A549 (cell line): ENCODE data around the gene TMEM183A.

ENCODE experiments used
- EP300 ChIP-seq, 2 experiments: fragments of >200 bp; sonication (Bioruptor Twin); formaldehyde crosslinking; IDR thresholded peaks; 2 replicates in 1 of 2; 3 replicates in 1 of 2; pipeline ENCODE4 v1.6.1; 2016 to 2017
- MAZ ChIP-seq: fragments of 150-350 bp; IDR thresholded peaks from 2 replicates; pipeline ENCODE4 v1.6.1; 2014; ENCODE audit warnings: antibody characterized with exemption, low read depth, low read length, borderline replicate concordance
- POLR2A ChIP-seq: IDR thresholded peaks from 2 replicates; pipeline ENCODE4 v1.6.1; 2012; ENCODE audit warnings: mild to moderate bottlenecking, low read length
- TF ChIP-seq, protein P1 (sequence below): fragments of >200 bp; sonication (Bioruptor Twin); formaldehyde crosslinking; IDR thresholded peaks from 3 replicates; pipeline ENCODE4 v1.5.1; 2016

DNA sequence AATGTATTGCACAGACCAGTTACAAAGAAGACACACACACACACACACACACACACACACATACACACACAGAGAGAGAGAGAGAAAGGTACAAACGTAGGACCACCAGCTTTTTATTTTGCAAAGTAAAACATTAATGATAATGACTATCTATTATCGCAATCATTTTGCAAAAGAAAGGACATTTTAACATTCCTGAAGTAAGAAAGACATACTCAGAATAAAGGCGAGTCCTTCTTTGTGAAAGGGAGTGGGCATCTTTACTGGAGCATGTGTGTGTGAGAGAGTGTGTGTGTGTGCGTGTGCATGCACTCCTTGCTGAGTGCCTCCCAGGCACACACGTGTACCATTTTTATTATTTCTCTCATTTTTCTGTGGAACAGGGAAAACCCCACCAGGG lies 47.5 kb downstream of the TMEM183A start:
- TF ChIP-seq POLR2A, result no peak
- TF ChIP-seq, protein P1, sequence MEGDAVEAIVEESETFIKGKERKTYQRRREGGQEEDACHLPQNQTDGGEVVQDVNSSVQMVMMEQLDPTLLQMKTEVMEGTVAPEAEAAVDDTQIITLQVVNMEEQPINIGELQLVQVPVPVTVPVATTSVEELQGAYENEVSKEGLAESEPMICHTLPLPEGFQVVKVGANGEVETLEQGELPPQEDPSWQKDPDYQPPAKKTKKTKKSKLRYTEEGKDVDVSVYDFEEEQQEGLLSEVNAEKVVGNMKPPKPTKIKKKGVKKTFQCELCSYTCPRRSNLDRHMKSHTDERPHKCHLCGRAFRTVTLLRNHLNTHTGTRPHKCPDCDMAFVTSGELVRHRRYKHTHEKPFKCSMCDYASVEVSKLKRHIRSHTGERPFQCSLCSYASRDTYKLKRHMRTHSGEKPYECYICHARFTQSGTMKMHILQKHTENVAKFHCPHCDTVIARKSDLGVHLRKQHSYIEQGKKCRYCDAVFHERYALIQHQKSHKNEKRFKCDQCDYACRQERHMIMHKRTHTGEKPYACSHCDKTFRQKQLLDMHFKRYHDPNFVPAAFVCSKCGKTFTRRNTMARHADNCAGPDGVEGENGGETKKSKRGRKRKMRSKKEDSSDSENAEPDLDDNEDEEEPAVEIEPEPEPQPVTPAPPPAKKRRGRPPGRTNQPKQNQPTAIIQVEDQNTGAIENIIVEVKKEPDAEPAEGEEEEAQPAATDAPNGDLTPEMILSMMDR, result no peak
- TF ChIP-seq EP300 (IDR thresholded peaks at IDR 0.05), result no peak
- no peak for TF ChIP-seq MAZ
